Measurements from ENCODE around the gene ADAMTSL4. TPM values are rescaled to one million over a fixed set of nuclear protein-coding genes. Genes with fewer than 3 reads are reported as not detected.
A peak's percentile ranks its signal among the peaks of the same experiment; 100 is the strongest.

The ADAMTSL4 gene
- total and polyA plus RNA-seq, 9 of the 15 experiments (the other 6 are each of a cell fraction or from before 2014, with no cell fraction given): 12.7 to 212 (median 35.6) TPM

GRCh38 chr1:150552128-150552910 is 3.1 kb downstream of the ADAMTSL4 start (continued):
- TF ChIP-seq, protein P1, sequence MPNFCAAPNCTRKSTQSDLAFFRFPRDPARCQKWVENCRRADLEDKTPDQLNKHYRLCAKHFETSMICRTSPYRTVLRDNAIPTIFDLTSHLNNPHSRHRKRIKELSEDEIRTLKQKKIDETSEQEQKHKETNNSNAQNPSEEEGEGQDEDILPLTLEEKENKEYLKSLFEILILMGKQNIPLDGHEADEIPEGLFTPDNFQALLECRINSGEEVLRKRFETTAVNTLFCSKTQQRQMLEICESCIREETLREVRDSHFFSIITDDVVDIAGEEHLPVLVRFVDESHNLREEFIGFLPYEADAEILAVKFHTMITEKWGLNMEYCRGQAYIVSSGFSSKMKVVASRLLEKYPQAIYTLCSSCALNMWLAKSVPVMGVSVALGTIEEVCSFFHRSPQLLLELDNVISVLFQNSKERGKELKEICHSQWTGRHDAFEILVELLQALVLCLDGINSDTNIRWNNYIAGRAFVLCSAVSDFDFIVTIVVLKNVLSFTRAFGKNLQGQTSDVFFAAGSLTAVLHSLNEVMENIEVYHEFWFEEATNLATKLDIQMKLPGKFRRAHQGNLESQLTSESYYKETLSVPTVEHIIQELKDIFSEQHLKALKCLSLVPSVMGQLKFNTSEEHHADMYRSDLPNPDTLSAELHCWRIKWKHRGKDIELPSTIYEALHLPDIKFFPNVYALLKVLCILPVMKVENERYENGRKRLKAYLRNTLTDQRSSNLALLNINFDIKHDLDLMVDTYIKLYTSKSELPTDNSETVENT (CRISPR knock-in tag; IDR thresholded peaks at IDR 0.05): no peak
- TF ChIP-seq LEF1 (IDR thresholded peaks at IDR 0.05) (0 out of 2 replicates have a peak, but pooled peaks have one; percentile 20), CHD2 (IDR thresholded peaks at IDR 0.05; ENCODE audit: low read depth, low read length) (no peak), GTF2F1 (IDR thresholded peaks at IDR 0.05; ENCODE audit: low read depth, low read length) (no peak), SIX5 (IDR thresholded peaks at IDR 0.05; ENCODE audit: borderline replicate concordance in 1 of 2, insufficient read depth in 1 of 2, low read depth in 1 of 2, low read length in 2 of 2) (no peak), KLF10 (CRISPR knock-in tag; IDR thresholded peaks at IDR 0.05) (no peak), LCOR (CRISPR knock-in tag; IDR thresholded peaks at IDR 0.05) (no peak), CBX3 (IDR thresholded peaks at IDR 0.05; ENCODE audit: borderline replicate concordance in 1 of 2, low read length in 2 of 2) (no peak), HOXB6 (CRISPR knock-in tag; IDR thresholded peaks at IDR 0.05; ENCODE audit: borderline replicate concordance) (no peak), REST (IDR thresholded peaks at IDR 0.05; ENCODE audit: borderline replicate concordance) (peak; percentile 60), REST (CRISPR knock-in tag; IDR thresholded peaks at IDR 0.05; ENCODE audit: low read depth) (no peak), ZNF79 (CRISPR knock-in tag; IDR thresholded peaks at IDR 0.05; ENCODE audit: low read depth) (no peak), POLR3G (IDR thresholded peaks at IDR 0.05; ENCODE audit: extremely low read depth, insufficient read length, insufficient replicate concordance) (no peak), PRPF4 (IDR thresholded peaks at IDR 0.05; ENCODE audit: insufficient read depth, low read depth, low read length, poor library complexity, severe bottlenecking) (no peak), ZNF143 (CRISPR knock-in tag; IDR thresholded peaks at IDR 0.05) (no peak)
- TF ChIP-seq, protein P2, sequence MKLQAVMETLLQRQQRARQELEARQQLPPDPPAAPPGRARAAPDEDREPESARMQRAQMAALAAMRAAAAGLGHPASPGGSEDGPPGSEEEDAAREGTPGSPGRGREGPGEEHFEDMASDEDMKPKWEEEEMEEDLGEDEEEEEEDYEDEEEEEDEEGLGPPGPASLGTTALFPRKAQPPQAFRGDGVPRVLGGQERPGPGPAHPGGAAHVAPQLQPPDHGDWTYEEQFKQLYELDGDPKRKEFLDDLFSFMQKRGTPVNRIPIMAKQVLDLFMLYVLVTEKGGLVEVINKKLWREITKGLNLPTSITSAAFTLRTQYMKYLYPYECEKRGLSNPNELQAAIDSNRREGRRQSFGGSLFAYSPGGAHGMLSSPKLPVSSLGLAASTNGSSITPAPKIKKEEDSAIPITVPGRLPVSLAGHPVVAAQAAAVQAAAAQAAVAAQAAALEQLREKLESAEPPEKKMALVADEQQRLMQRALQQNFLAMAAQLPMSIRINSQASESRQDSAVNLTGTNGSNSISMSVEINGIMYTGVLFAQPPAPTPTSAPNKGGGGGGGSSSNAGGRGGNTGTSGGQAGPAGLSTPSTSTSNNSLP (IDR thresholded peaks at IDR 0.05; ENCODE audit: borderline replicate concordance, low read depth, low read length): no peak

Data from K562 (cell line).